Thoracic aorta (tissue), 2 donors: ENCODE measurements around the gene NR1D2. TPM values are rescaled to one million over a fixed set of nuclear protein-coding genes. Genes with fewer than 3 reads are reported as not detected.

Source experiments
- ATAC-seq: fragments of 150-250 bp; one replicate; pipeline ENCODE4 v1.8.0; 2017; ENCODE audit warnings: low read depth; ENCODE audit not compliant: insufficient number of reproducible peaks, low FRiP score
- DNase-seq: peaks from one replicate; pipeline ENCODE4 v3.0.0-alpha.2; 2020; ENCODE audit warnings: low spot score
- H3K27ac ChIP-seq, 2 donors: fragments of 200-600 bp; sonication (generic); 1 replicate in 1 of 2; 2 replicates in 1 of 2; pipeline ENCODE4 v1.5.1; 2016; ENCODE audit warnings: mild to moderate bottlenecking in 2 of 2, moderate library complexity in 2 of 2
- H3K27me3 ChIP-seq: fragments of 200-600 bp; sonication (generic); replicated peaks from 2 replicates; pipeline ENCODE4 v1.6.0; 2016; ENCODE audit warnings: mild to moderate bottlenecking; ENCODE audit not compliant: insufficient read depth
- H3K36me3 ChIP-seq: fragments of 200-600 bp; sonication (generic); one replicate; pipeline ENCODE4 v1.5.1; 2016
- H3K4me1 ChIP-seq, 2 donors: fragments of 200-600 bp; sonication (generic); 1 replicate in 1 of 2; 2 replicates in 1 of 2; pipeline versions ENCODE4 v1.5.1 to v1.6.0; 2016; ENCODE audit warnings: low read depth in 2 of 2, mild to moderate bottlenecking in 1 of 2; ENCODE audit not compliant: control insufficient read depth in 1 of 2
- H3K4me3 ChIP-seq: fragments of 200-600 bp; sonication (generic); 2 replicates; pipeline ENCODE4 v1.5.1; 2016; ENCODE audit warnings: mild to moderate bottlenecking
- H3K9me3 ChIP-seq: fragments of 200-600 bp; sonication (generic); 2 replicates; pipeline ENCODE4 v1.5.1; 2016
- total RNA-seq, 2 donors: library from RNA; depleted of rRNA; stranded (reverse); fragments of >200 nt; gene quantifications; one replicate each; pipeline versions ENCODE4 v1.1.0 to v1.2.3, GENCODE V29; 2016
- TF ChIP-seq, protein P1 (sequence below): fragments of 200-600 bp; sonication (generic); IDR thresholded peaks from one replicate; pipeline ENCODE4 v1.5.1; 2019; ENCODE audit warnings: antibody characterized with exemption

NR1D2 gene
- total RNA-seq, 2 donors from 2014 or later = 33.0 to 41.6 TPM

DNA sequence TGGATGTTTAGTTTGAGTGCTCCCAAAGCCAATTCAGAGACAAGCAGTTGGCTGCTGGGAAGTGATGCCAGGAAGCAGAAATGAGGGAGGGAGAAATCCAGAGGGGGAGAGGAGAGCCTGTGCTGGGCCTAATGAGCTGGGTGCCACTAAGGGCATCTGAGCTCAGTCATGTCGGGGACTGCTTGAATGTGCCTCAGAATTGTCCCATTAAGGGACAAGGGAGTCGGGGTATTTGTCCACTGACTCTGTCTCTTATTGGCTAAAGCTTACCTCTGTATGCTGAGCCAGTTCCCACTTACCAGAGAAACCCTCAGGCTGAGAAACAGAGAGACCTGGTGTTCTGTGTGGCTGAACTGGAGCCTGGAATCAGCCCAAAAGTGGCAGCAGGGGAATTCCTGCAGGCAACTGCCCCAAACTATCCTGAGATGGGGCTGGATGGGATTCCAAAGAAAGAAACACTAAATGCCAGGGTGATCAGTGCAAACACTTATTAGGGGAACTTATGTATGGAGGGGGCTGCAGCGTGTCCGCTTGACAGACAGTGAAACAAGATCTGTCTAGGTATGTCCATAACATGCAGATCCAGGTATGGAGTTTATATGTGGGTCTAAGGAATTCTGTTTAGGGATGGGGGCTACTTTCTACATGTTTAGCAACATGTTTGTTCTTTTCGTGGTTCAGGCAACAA, 48.6 kb downstream of the NR1D2 start:
- peak; percentile 8 for ATAC-seq
- Histone ChIP-seq H3K27me3 (no peaks in the 10 kb centered on the region), H3K9me3 (no peaks in the 10 kb centered on the region), H3K27ac (peak overlapping the region; percentile 71 to 74), H3K4me3 (peak overlapping the region; percentile 9), H3K4me1 (peaks cover 28 to 45% of the 10 kb centered on the region in 2 donors), H3K36me3 (no peaks in the 10 kb centered on the region)
- TF ChIP-seq, protein P1, sequence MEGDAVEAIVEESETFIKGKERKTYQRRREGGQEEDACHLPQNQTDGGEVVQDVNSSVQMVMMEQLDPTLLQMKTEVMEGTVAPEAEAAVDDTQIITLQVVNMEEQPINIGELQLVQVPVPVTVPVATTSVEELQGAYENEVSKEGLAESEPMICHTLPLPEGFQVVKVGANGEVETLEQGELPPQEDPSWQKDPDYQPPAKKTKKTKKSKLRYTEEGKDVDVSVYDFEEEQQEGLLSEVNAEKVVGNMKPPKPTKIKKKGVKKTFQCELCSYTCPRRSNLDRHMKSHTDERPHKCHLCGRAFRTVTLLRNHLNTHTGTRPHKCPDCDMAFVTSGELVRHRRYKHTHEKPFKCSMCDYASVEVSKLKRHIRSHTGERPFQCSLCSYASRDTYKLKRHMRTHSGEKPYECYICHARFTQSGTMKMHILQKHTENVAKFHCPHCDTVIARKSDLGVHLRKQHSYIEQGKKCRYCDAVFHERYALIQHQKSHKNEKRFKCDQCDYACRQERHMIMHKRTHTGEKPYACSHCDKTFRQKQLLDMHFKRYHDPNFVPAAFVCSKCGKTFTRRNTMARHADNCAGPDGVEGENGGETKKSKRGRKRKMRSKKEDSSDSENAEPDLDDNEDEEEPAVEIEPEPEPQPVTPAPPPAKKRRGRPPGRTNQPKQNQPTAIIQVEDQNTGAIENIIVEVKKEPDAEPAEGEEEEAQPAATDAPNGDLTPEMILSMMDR = no peak
- no peak for DNase-seq

DNA sequence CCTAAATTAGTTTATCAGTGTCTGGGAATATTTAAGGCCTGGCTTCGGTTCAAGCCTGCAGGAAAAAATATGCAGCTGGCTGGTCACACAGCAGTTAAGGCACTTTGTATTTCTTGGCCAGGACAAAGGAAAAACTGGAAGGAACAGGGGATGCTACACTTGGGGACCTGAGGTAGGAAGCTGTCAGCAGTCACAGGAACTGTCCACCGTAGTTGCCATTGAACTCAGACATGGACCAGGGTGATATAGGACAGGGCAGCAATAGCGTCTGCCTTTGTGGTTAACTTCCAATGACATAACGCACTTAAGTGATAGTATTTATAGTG, 49.1 kb downstream of the NR1D2 start:
- ATAC-seq (no peak), DNase-seq (no peak)
- H3K27me3 ChIP-seq = no peaks in the 10 kb centered on the region
- H3K36me3 ChIP-seq = no peaks in the 10 kb centered on the region
- no peaks in the 10 kb centered on the region for H3K9me3 ChIP-seq
- H3K4me3 ChIP-seq = no peak overlapping the region
- TF ChIP-seq, protein P1 = no peak
- H3K4me1 ChIP-seq = peaks cover 28 to 47% of the 10 kb centered on the region in 2 donors
- peak overlapping the region; percentile 71 to 74 for H3K27ac ChIP-seq

DNA sequence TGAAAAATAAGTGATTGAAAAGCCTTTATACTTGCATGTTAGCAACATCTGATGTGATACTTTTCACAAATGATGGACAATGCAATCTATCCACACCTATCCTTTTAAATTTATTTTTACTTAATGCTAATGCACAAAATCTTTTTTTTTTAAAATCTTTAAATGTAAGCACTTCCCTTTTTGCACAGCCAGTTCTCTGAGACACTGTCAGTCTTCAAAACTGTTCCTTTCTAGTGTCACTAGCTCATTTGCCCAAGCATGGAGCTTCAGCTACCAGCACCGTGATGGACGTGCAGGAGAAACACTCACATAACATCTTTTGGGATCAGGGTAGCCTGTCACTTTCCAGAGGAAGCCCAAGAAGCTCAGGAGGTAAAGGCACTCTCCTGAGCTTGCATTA, 50.1 kb downstream of the NR1D2 start:
- TF ChIP-seq, protein P1 = no peak
- ATAC-seq = no peak
- Histone ChIP-seq H3K9me3 (no peaks in the 10 kb centered on the region), H3K27me3 (no peaks in the 10 kb centered on the region), H3K36me3 (no peaks in the 10 kb centered on the region), H3K4me3 (no peak overlapping the region), H3K27ac (peak overlapping the region in 1 of 2 donors; percentile 74), H3K4me1 (peaks cover 28 to 51% of the 10 kb centered on the region in 2 donors)
- DNase-seq = no peak

DNA sequence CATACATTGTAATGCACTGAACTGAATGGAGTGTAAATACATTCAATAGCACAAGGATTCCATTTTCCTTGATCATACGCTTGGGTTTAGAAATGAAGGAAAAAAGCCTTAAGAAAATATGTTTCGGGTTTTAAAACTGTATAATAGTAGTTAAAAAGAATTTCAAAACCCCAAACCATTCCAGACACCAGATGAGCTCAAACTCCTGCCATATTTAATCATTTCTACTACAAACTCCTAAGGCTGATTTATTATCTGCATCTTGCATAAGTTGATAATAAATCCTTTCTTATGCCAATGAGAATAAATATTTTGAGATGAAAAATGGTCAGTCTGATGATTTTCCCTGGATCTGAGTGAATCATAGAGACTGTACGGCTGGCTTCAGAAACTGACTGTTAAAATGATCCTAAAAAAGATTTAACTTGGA, 51.0 kb downstream of the NR1D2 start:
- Histone ChIP-seq H3K36me3 (no peaks in the 10 kb centered on the region), H3K9me3 (no peaks in the 10 kb centered on the region), H3K4me3 (no peak overlapping the region), H3K27ac (peak overlapping the region; percentile 5 to 24), H3K27me3 (no peaks in the 10 kb centered on the region), H3K4me1 (peaks cover 28 to 51% of the 10 kb centered on the region in 2 donors)
- DNase-seq (no peak), ATAC-seq (no peak)
- TF ChIP-seq, protein P1 = no peak

DNA sequence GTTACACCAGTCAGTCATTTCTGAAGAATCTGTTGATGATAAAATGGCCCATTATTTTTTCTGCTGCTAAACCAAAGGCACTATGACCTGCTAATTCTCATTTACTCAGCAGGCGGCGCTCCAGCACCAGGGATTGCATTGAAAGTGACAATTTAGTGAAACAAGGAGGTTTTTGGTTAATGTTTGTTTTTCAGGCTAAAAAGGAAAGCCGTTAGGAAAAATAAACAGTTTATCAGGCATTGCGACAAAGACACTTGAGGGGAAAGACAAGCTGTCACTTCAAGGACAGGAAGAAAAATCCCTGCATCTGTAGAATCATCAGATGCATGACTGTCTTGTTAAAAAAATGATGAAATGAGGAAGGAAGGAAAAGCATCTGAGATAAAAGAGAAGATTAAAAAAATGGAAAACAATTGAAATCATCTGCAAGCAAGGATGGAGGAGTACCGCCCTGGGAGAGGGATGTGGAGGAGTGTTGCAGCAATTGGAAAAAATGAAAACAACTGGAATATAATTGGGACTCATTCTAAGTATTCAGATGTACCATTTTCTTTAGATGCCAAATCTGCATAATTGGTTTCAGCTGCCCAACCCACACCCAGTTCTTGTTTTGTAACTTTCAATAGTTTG, 54.0 kb downstream of the NR1D2 start:
- no peaks in the 10 kb centered on the region for H3K9me3 ChIP-seq
- peak overlapping the region; percentile 7 to 9 for H3K27ac ChIP-seq
- TF ChIP-seq, protein P1 = peak; percentile 87
- no peaks in the 10 kb centered on the region for H3K36me3 ChIP-seq
- ATAC-seq = peak; percentile 78
- peak overlapping the region; percentile 17 for H3K4me3 ChIP-seq
- no peaks in the 10 kb centered on the region for H3K27me3 ChIP-seq
- peaks cover 0 to 21% of the 10 kb centered on the region in 2 donors for H3K4me1 ChIP-seq
- DNase-seq = peak; percentile 52
